ENCODE measurements around the gene TOP3B. TPM values are rescaled to one million over a fixed set of nuclear protein-coding genes. Genes with fewer than 3 reads are reported as not detected.

TOP3B gene
- total and polyA plus RNA-seq, 9 of the 15 experiments (the other 6 are each of a cell fraction or from before 2014, with no cell fraction given) = 3.0 to 188 (median 112) TPM

- TF ChIP-seq, protein P1, sequence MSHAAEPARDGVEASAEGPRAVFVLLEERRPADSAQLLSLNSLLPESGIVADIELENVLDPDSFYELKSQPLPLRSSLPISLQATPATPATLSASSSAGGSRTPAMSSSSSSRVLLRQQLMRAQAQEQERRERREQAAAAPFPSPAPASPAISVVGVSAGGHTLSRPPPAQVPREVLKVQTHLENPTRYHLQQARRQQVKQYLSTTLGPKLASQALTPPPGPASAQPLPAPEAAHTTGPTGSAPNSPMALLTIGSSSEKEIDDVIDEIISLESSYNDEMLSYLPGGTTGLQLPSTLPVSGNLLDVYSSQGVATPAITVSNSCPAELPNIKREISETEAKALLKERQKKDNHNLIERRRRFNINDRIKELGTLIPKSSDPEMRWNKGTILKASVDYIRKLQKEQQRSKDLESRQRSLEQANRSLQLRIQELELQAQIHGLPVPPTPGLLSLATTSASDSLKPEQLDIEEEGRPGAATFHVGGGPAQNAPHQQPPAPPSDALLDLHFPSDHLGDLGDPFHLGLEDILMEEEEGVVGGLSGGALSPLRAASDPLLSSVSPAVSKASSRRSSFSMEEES (CRISPR knock-in tag; IDR thresholded peaks at IDR 0.05) = no peak
- TF ChIP-seq RBFOX2 (IDR thresholded peaks at IDR 0.05; ENCODE audit: low read depth, low read length) (no peak), ARID3B (CRISPR knock-in tag; IDR thresholded peaks at IDR 0.05; ENCODE audit: borderline replicate concordance) (no peak), FOXA1 (IDR thresholded peaks at IDR 0.05; ENCODE audit: borderline replicate concordance) (no peak), ZBTB8A (IDR thresholded peaks at IDR 0.05; ENCODE audit: partially characterized antibody) (no peak), ZNF445 (CRISPR knock-in tag; IDR thresholded peaks at IDR 0.05; ENCODE audit: low read depth) (no peak), HMGN3 (IDR thresholded peaks at IDR 0.05; ENCODE audit: borderline replicate concordance, extremely low read depth, insufficient read length, low read depth, low read length) (no peak), POLR2G (IDR thresholded peaks at IDR 0.05; ENCODE audit: low read depth, low read length) (peak; percentile 78), BRCA1 (IDR thresholded peaks at IDR 0.05) (no peak), BRCA1 (CRISPR knock-in tag; IDR thresholded peaks at IDR 0.05) (0 out of 2 replicates have a peak, but pooled peaks have one; percentile 85), ATF7 (IDR thresholded peaks at IDR 0.05) (no peak), RREB1 (CRISPR knock-in tag; IDR thresholded peaks at IDR 0.05) (no peak), ELF2 (CRISPR knock-in tag; IDR thresholded peaks at IDR 0.05) (no peak), POLR2AphosphoS5 (IDR thresholded peaks at IDR 0.05; ENCODE audit: control insufficient read depth, insufficient read depth, low read depth, low read length) (no peak), POLR2AphosphoS2 (IDR thresholded peaks at IDR 0.05; ENCODE audit: low read length) (no peak), ZNF197 (CRISPR knock-in tag; IDR thresholded peaks at IDR 0.05; ENCODE audit: low read depth) (no peak), POU5F1 (IDR thresholded peaks at IDR 0.05; ENCODE audit: borderline replicate concordance, low read depth, low read length, partially characterized antibody) (no peak), CBX3 (IDR thresholded peaks at IDR 0.05; ENCODE audit: borderline replicate concordance in 1 of 2, low read length in 2 of 2) (no peak)
- TF ChIP-seq, protein P2, sequence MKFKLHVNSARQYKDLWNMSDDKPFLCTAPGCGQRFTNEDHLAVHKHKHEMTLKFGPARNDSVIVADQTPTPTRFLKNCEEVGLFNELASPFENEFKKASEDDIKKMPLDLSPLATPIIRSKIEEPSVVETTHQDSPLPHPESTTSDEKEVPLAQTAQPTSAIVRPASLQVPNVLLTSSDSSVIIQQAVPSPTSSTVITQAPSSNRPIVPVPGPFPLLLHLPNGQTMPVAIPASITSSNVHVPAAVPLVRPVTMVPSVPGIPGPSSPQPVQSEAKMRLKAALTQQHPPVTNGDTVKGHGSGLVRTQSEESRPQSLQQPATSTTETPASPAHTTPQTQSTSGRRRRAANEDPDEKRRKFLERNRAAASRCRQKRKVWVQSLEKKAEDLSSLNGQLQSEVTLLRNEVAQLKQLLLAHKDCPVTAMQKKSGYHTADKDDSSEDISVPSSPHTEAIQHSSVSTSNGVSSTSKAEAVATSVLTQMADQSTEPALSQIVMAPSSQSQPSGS (CRISPR knock-in tag; IDR thresholded peaks at IDR 0.05) = 0 out of 2 replicates have a peak, but pooled peaks have one; percentile 50
These were observed 64.7 kb downstream of the TOP3B start (continued) for GRCh38 chr22:21917959-21918261.
